MCF 10A (cell line): ENCODE results near the gene AVEN. TPM values are rescaled to one million over a fixed set of nuclear protein-coding genes. Genes with fewer than 3 reads are reported as not detected.

Source experiments
- BruUV-seq: library from RNA; stranded (reverse); fragments of 400-500 nt; replicated peaks from 2 replicates; lab custom pipeline; 2021; lab: Mats Ljungman, UMichigan
- CTCF ChIA-PET: fragments of 300-600 bp; sonication (Branson Sonifier 250); formaldehyde crosslinking; extraction: SDS; loops from one replicate; lab custom pipeline; 2021; ENCODE audit warnings: antibody characterized with exemption, inconsistent platforms; lab: Yijun Ruan, JAX
- POLR2A ChIA-PET: fragments of 300-600, 350-650 bp; sonication (Branson Sonifier 250); formaldehyde crosslinking; extraction: SDS; loops from one replicate; lab custom pipeline; 2020; ENCODE audit warnings: antibody characterized with exemption, inconsistent platforms; lab: Yijun Ruan, JAX
- DNase-seq: peaks from one replicate; pipeline ENCODE4 v3.0.0-alpha.2; 2018; ENCODE audit not compliant: unreplicated experiment
- H3K27ac Mint-ChIP-seq: one replicate; pipeline ENCODE4 v1.8.0; 2022; ENCODE audit warnings: mild to moderate bottlenecking, low read depth, mixed read lengths; ENCODE audit not compliant: unreplicated experiment
- H3K27me3 Mint-ChIP-seq: one replicate; pipeline ENCODE4 v1.8.0; 2022; ENCODE audit warnings: mixed read lengths; ENCODE audit not compliant: insufficient read depth, unreplicated experiment
- H3K36me3 Mint-ChIP-seq: one replicate; pipeline ENCODE4 v1.8.0; 2022; ENCODE audit warnings: mild to moderate bottlenecking, moderate library complexity, mixed read lengths; ENCODE audit not compliant: insufficient read depth, unreplicated experiment
- H3K4me1 Mint-ChIP-seq: one replicate; pipeline ENCODE4 v1.8.0; 2022; ENCODE audit warnings: mixed read lengths; ENCODE audit not compliant: insufficient read depth, unreplicated experiment
- H3K4me3 Mint-ChIP-seq: one replicate; pipeline ENCODE4 v1.8.0; 2022; ENCODE audit warnings: mild to moderate bottlenecking, moderate library complexity, mixed read lengths; ENCODE audit not compliant: unreplicated experiment
- H3K9me3 Mint-ChIP-seq: one replicate; pipeline ENCODE4 v1.8.0; 2022; ENCODE audit warnings: mixed read lengths; ENCODE audit not compliant: unreplicated experiment
- CTCF ChIP-seq: fragments of 200-600 bp; IDR thresholded peaks from one replicate; pipeline ENCODE4 v1.8.0; 2022; ENCODE audit warnings: antibody characterized with exemption, mild to moderate bottlenecking; ENCODE audit not compliant: unreplicated experiment
- intact Hi-C: fragments of 100-400 bp; cut with micrococcal nuclease; formaldehyde crosslinking; loops from 2 replicates; pipeline ENCODE4 v1.14.1; 2022
- total RNA-seq: library from RNA; stranded (reverse); gene quantifications from 2 replicates; pipeline ENCODE4 v1.2.3, GENCODE V29; 2022

AVEN gene
- total RNA-seq, 1 experiment from 2014 or later: 42.4 TPM

GRCh38 chr15:33955945-33956344, 83.1 kb downstream of the AVEN start:
- no peak for TF ChIP-seq CTCF
- BruUV-seq: no TSS peak
- CTCF ChIA-PET: no interaction called here
- POLR2A ChIA-PET: interaction anchor here (0.6 kb wide), 1 partner anchor 12 kb away, joined by 3 read pairs; the partner anchor contains the start of gene CHRM5
- Mint-ChIP-seq H3K27ac (no peak overlapping the region), H3K27me3 (no peaks in the 10 kb centered on the region), H3K4me1 (no peaks in the 10 kb centered on the region), H3K36me3 (no peaks in the 10 kb centered on the region), H3K9me3 (no peaks in the 10 kb centered on the region), H3K4me3 (no peak overlapping the region)
- intact Hi-C loops: no loop called here
- no peak for DNase-seq

- ChIA-PET POLR2A (interaction anchor here (0.6 kb wide), 1 partner anchor 13 kb away, joined by 3 read pairs; no protein-coding TSS in a partner anchor), CTCF (interaction anchor here (0.8 kb wide), 1 partner anchor 22 kb away, joined by 3 read pairs; no protein-coding TSS in a partner anchor)
- Mint-ChIP-seq H3K4me3 (no peak overlapping the region), H3K9me3 (no peaks in the 10 kb centered on the region), H3K4me1 (no peaks in the 10 kb centered on the region), H3K36me3 (no peaks in the 10 kb centered on the region), H3K27me3 (no peaks in the 10 kb centered on the region), H3K27ac (no peak overlapping the region)
- intact Hi-C loops: no loop called here
- no peak for TF ChIP-seq CTCF
- no peak for DNase-seq
- BruUV-seq: no TSS peak
Observed at GRCh38 chr15:33946152-33946551, 92.9 kb downstream of the AVEN start.

- Mint-ChIP-seq H3K4me3 (no peak overlapping the region), H3K36me3 (peaks cover 7% of the 10 kb centered on the region), H3K27me3 (no peaks in the 10 kb centered on the region), H3K27ac (no peak overlapping the region), H3K4me1 (no peaks in the 10 kb centered on the region), H3K9me3 (no peaks in the 10 kb centered on the region)
- ChIA-PET POLR2A (interaction anchor here (0.6 to 1.1 kb wide), 3 partner anchors 8 to 530 kb away, joined by 3 to 4 read pairs (median 3); no protein-coding TSS in a partner anchor), CTCF (no interaction called here)
- BruUV-seq: no TSS peak
- no peak for DNase-seq
- TF ChIP-seq CTCF: no peak
- intact Hi-C loops: no loop called here
Observed at GRCh38 chr15:33941279-33942063, 97.5 kb downstream of the AVEN start.

- Mint-ChIP-seq H3K27me3 (no peaks in the 10 kb centered on the region), H3K4me1 (no peaks in the 10 kb centered on the region), H3K9me3 (no peaks in the 10 kb centered on the region), H3K27ac (no peak overlapping the region), H3K36me3 (no peaks in the 10 kb centered on the region), H3K4me3 (no peak overlapping the region)
- TF ChIP-seq CTCF: no peak
- ChIA-PET CTCF (interaction anchor here (0.7 kb wide), 1 partner anchor 74 kb away, joined by 3 read pairs; no protein-coding TSS in a partner anchor), POLR2A (interaction anchor here (0.6 to 1.2 kb wide), 2 partner anchors 12 to 97 kb away, joined by 3 read pairs; no protein-coding TSS in a partner anchor)
- no TSS peak for BruUV-seq
- intact Hi-C loops: no loop called here
- no peak for DNase-seq
Observed at GRCh38 chr15:33934921-33935320, 104.1 kb downstream of the AVEN start.
